HG03571 (cell line): ENCODE results near the gene FIG4.
"Not testable (repeated sequence)": the region's sequence is repeated elsewhere in the genome, so short reads cannot be mapped to it uniquely, and the experiment has no call there.

ENCODE experiments used
- ATAC-seq: cut with Tn5 transposase; IDR thresholded peaks from one replicate; pipeline ENCODE4 v1.9.1; 2021; ENCODE audit not compliant: unreplicated experiment

Gene FIG4

GRCh38 chr6:109701774-109702173 is 10.7 kb downstream of the FIG4 start:
- no peak for ATAC-seq

GRCh38 chr6:109702791-109703190 is 11.7 kb downstream of the FIG4 start:
- ATAC-seq = no peak

DNA sequence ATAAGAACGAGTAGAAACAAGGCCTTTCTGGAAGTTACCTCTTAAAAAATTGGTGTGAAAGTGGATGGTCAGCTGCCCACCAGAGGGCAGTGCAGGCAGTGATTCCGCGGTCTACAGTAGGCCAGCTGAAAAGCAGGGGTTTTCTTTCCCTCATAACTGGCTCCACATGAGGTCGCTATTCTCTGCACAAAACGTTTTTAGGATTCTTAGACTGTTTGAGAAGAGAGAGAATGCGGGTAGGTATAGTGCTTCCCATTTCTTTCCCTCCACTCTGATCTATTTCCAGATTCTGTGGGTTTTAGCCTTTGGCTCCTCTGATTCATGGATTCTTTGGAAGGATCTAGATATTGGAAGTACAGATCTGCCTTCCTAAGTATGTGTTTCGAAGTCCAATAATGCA is 14.2 kb downstream of the FIG4 start:
- ATAC-seq = peak; percentile 93

DNA sequence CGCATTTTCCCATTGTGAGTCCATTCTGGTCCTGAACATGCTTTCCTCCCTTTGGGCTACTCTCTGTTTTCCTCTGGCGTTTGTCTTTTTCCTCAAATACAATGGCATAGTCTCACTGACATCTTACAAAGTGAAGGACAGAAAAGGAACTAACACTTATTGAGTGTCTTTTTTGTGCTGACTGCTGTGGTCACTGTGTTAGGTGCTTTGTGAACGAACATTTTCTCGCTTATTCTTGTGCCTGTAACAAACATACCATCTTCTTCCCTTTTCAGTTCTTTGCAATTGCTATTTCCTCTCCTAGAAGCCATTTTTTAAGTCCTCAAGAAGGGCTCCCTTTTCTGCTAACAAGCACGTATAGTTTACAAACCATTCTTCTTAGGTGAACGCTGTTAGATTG is 15.4 kb downstream of the FIG4 start:
- no peak for ATAC-seq

- not testable (repeated sequence) for ATAC-seq
Measured at GRCh38 chr6:109708099-109708498, 17.0 kb downstream of the FIG4 start.

DNA sequence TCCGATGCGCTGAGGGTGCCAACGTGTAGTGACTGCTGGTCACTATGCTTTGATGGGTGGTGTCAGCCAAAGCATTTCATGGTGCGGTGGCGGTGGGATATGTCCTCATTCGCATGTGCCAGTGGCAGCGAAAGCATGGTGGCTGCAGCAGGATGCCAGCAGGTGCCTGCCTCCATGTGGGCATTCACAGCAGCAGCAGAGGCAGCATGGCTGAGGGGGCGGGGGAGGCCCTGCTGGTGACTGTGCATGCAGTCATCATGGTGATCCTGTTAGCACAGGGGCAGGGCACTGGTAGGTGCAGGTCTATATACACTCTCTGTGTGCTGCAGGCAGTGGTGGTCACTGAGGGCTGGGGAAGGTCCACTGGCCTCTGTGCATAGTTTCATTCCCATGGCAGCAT is 22.0 kb downstream of the FIG4 start:
- ATAC-seq = no peak

GRCh38 chr6:109714166-109714565 is 23.1 kb downstream of the FIG4 start:
- no peak for ATAC-seq

DNA sequence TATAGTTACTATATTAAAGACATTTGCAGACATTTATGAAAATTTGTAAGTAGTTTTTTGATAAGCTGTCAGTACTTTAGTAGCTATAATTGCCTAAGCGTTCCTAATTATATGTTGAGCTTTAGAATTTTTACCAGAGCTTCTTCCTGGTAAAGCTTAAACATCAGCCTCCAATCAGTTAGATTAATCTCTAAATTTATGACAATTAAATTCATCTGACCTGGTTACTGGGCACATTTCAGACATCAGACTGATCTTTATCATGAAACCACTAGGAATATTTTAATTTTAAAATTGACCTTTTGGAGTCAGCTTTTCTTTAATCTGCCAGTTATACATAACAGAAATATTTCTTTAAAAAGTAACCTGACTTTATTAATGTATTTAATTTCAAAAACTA is 23.5 kb downstream of the FIG4 start:
- ATAC-seq = no peak

GRCh38 chr6:109715616-109716015 is 24.5 kb downstream of the FIG4 start:
- no peak for ATAC-seq

DNA sequence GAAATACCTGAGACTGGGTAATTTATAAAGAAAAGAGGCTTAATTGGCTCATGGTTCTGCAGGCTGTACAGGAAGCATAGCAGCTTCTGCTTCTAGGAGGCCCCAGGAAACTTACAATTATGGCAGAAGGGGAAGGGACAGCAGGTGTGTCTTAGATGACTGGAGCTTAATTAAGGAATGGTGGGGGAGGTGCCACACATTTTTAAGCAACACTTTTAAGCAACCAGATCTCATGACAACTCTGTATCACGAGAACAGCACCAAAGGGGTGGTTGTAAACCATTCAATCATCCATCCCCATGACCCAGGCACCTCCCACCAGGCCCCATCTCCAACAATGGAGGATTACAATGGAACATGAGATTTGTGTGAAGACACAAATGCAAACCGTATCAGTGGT is 26.9 kb downstream of the FIG4 start:
- no peak for ATAC-seq

DNA sequence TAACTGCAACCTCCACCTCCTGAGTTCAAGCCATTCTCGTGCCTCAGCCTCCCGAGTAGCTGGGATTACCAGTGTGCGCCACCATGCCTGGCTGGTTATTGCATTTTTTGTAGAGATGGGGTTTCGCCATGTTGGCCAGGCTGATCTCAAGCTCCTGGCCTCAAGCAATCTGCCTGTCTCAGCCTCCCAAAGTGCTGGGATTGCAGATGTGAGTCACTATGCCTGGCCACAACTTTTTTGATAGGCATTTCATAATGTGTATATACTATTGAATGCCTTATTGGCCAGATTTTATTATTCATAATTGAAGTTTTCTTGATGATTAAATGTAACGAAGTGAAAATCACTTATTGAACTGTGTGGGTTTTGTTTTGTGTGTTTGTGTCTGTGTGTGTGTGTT is 27.9 kb downstream of the FIG4 start:
- ATAC-seq = no peak

- ATAC-seq = no peak
Measured at GRCh38 chr6:109720311-109720710, 29.2 kb downstream of the FIG4 start.

GRCh38 chr6:109722011-109722410 is 30.9 kb downstream of the FIG4 start:
- no peak for ATAC-seq

GRCh38 chr6:109722564-109723254 is 31.6 kb downstream of the FIG4 start:
- ATAC-seq = no peak

DNA sequence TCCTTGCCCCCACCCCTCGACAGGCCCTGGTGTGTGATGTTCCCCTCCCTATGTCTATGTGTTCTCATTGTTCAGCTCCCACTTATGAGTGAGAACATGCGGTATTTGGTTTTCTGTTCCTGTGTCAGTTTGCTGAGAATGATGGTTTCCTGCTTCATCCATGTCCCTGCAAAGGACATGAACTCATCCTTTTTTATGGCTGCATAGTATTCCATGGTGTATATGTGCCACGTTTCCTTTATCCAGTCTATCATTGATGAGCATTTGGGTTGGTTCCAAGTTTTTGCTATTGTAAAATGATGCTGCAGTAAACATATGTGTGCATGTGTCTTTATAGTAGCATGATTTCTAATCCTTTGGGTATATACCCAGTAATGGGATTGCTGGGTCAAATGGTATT is 34.2 kb downstream of the FIG4 start:
- not testable (repeated sequence) for ATAC-seq

DNA sequence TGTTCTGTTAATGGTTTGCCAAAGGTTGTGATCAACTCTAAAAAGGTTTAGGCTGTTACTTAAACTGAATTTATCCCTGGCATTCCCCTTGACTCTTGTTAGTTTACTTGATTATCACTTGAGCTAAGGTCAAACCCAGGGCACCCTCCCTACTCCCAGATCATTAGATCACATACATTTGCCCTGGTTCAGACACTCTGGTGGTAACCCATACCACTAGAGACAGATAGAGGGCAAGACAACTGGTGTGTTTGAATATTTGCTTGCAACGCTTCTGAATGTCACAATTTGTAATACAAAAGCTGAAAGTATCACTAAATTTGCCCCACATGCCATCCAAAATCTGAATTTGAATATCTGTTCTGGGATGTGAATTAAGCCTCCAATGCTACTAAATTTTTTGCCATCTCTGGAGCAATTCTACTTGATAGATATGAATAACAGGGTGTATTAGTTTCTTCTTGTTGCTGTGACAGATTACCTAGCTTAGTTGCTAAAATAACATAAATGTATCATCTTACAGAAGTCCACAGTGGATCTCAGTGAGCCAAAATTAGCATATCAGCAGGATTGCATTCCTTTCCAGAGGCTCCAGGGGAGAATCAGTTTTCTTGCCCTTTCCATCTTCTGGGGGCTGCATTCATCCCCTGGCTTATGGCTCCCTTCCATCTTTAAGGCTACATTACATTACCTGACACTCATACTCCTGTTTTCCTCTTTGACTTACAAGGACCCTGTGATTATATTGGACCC is 45.4 kb downstream of the FIG4 start:
- no peak for ATAC-seq

DNA sequence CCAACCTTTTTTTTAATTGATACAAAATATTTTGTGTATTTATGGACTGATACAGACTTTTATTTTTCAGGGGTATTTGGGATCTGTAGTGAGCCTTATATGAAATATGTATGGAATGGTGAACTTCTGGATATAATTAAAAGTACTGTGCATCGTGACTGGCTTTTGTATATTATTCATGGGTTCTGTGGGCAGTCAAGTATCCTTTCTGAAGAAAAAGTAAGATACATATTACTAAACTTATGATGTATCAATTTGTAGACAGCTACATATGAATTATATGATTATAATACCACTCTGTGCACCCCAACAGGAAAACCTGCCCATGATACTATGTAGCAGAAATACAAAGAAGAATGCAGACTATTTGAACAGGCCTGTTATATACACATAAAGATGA is 47.2 kb downstream of the FIG4 start:
- no peak for ATAC-seq

- ATAC-seq = no peak
Measured at GRCh38 chr6:109738667-109739066, 47.6 kb downstream of the FIG4 start.

GRCh38 chr6:109739686-109740085 is 48.6 kb downstream of the FIG4 start:
- no peak for ATAC-seq

- no peak for ATAC-seq
Measured at GRCh38 chr6:109740787-109741186, 49.7 kb downstream of the FIG4 start.

- ATAC-seq = no peak
Measured at GRCh38 chr6:109743739-109744138, 52.6 kb downstream of the FIG4 start.

GRCh38 chr6:109744779-109745178 is 53.7 kb downstream of the FIG4 start:
- ATAC-seq = not testable (repeated sequence)

DNA sequence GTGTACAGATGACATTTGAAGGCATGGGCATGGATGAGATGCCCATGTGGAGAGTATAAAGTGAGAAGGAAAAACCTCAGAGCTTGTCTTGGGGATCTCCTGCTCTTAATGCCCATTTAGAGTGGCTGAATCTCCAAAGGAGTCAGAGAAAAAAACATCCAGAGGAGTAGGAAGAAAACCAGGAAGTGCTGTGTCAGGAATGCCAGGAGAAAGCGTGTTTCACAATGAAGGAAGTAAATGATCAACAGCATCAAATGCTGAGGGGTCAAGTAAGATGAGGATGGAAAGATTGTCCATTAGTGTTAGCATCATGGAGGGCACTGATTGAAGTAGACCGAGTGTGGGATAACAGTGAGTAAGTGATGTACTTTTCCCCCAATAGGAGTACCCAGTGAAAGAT is 56.1 kb downstream of the FIG4 start:
- ATAC-seq = no peak
